ENCODE measurements around the gene GALNT13. TPM values are rescaled to one million over a fixed set of nuclear protein-coding genes. Genes with fewer than 3 reads are reported as not detected.
"Not testable (repeated sequence)": the region's sequence is repeated elsewhere in the genome, so short reads cannot be mapped to it uniquely, and the experiment has no call there.

The GALNT13 gene
- total RNA-seq, 6 experiments from 2014 or later = not detected

GRCh38 chr2:154455866-154456265, 584.1 kb downstream of the GALNT13 start:
- Mint-ChIP-seq H3K9me3 (no peaks in the 10 kb centered on the region), H3K27ac (peak overlapping the region; percentile 22; the same call in 1 of the 2 replicates), H3K27me3 (ENCODE audit: insufficient read depth) (no peaks in the 10 kb centered on the region), H3K4me1 (ENCODE audit: low read depth) (peaks cover 25% of the 10 kb centered on the region; the same call in 1 of the 2 replicates), H3K36me3 (ENCODE audit: low read depth) (no peaks in the 10 kb centered on the region), H3K4me3 (peak overlapping the region; percentile 91)
- no peak for TF ChIP-seq CTCF (IDR thresholded peaks at IDR 0.05)
- no peak for DNase-seq

GRCh38 chr2:154457286-154457685, 585.6 kb downstream of the GALNT13 start:
- H3K36me3 Mint-ChIP-seq (ENCODE audit: low read depth) = no peaks in the 10 kb centered on the region

GRCh38 chr2:154459286-154459685, 587.6 kb downstream of the GALNT13 start:
- H3K9me3 Mint-ChIP-seq = no peaks in the 10 kb centered on the region
- H3K36me3 Mint-ChIP-seq (ENCODE audit: low read depth) = no peaks in the 10 kb centered on the region
- no peak for DNase-seq
- no peak overlapping the region for H3K27ac Mint-ChIP-seq
- peaks cover 25% of the 10 kb centered on the region; the same call in 1 of the 2 replicates for H3K4me1 Mint-ChIP-seq (ENCODE audit: low read depth)
- H3K4me3 Mint-ChIP-seq = no peak overlapping the region
- H3K27me3 Mint-ChIP-seq (ENCODE audit: insufficient read depth) = no peaks in the 10 kb centered on the region
- no peak for TF ChIP-seq CTCF (IDR thresholded peaks at IDR 0.05)

More at GRCh38 chr2:154457286-154457685, 585.6 kb downstream of the GALNT13 start:
- no peak for TF ChIP-seq CTCF (IDR thresholded peaks at IDR 0.05)
- Mint-ChIP-seq H3K27me3 (ENCODE audit: insufficient read depth) (no peaks in the 10 kb centered on the region), H3K4me1 (ENCODE audit: low read depth) (peaks cover 25% of the 10 kb centered on the region; the same call in 1 of the 2 replicates), H3K27ac (no peak overlapping the region), H3K9me3 (no peaks in the 10 kb centered on the region), H3K4me3 (peak overlapping the region; percentile 80)
- DNase-seq = no peak

DNA sequence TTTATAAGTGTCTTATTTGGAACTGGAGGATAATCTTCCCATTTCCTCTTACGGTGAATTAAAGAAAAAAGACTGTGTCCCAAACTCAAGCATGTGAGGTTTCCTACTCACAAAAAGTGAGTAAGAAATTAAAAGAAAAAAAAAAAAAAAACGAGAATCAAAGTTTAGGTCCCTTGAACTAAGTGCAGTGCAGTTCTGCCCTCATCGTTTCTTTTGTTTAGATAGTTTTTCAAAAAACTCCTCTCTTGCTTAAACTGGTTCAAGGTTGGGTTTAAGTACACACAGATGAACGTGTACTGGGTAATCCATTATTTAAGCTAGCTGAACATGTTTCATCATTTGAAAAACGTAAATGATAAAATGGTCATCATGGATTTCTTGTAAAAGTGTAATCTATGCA, 590.9 kb downstream of the GALNT13 start:
- Mint-ChIP-seq H3K27me3 (ENCODE audit: insufficient read depth) (no peaks in the 10 kb centered on the region), H3K9me3 (peaks cover 4% of the 10 kb centered on the region; the same call in 1 of the 2 replicates), H3K27ac (no peak overlapping the region), H3K36me3 (ENCODE audit: low read depth) (no peaks in the 10 kb centered on the region), H3K4me1 (ENCODE audit: low read depth) (no peaks in the 10 kb centered on the region), H3K4me3 (no peak overlapping the region)
- DNase-seq = no peak
- no peak for TF ChIP-seq CTCF (IDR thresholded peaks at IDR 0.05)

DNA sequence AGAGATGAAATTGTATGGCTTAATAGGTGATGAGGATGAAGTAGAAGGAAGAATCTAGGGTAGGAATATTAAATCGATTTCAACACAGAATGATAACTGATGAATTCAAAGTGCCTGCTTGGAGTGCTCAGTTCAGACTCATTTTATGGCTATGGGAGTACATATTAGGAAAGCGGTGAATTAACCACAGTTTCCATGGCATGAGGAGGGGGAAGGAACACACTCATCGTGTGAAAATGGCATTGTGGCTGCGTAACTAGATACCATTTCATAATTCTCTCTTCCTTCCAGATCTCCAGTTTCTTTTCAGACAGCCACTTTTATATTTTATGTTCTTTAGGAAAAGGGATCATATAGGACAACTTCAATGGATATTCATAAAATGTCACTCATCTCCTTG, 594.5 kb downstream of the GALNT13 start:
- no peaks in the 10 kb centered on the region for H3K36me3 Mint-ChIP-seq (ENCODE audit: low read depth)
- TF ChIP-seq CTCF (IDR thresholded peaks at IDR 0.05) = no peak
- H3K4me1 Mint-ChIP-seq (ENCODE audit: low read depth) = no peaks in the 10 kb centered on the region
- no peak for DNase-seq
- H3K4me3 Mint-ChIP-seq = no peak overlapping the region
- no peaks in the 10 kb centered on the region for H3K27me3 Mint-ChIP-seq (ENCODE audit: insufficient read depth)
- H3K9me3 Mint-ChIP-seq = peaks cover 12% of the 10 kb centered on the region; the same call in 1 of the 2 replicates
- H3K27ac Mint-ChIP-seq = no peak overlapping the region

DNA sequence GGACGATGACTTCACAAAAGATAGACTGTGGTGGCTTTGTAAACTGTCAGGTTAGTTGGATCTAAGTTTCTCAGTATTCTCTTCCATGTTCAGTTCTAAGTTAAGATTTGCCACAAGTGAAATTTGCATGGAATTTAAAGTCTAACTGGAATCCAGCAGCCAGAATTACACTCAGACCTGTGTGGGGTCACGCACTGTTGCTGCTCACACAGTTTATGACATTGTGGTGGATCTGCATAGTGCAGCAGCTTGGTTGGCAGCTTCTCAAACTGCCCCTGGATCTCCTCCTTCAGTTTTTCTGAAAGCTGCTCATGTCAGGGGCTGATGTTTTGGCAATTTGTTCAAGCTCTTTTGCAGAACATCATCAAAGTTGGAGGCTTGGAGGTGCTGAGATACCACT, 598.7 kb downstream of the GALNT13 start:
- Mint-ChIP-seq H3K4me1 (ENCODE audit: low read depth) (no peaks in the 10 kb centered on the region), H3K36me3 (ENCODE audit: low read depth) (no peaks in the 10 kb centered on the region), H3K9me3 (peaks cover 19% of the 10 kb centered on the region), H3K27ac (no peak overlapping the region), H3K27me3 (ENCODE audit: insufficient read depth) (no peaks in the 10 kb centered on the region), H3K4me3 (no peak overlapping the region)
- TF ChIP-seq CTCF (IDR thresholded peaks at IDR 0.05) = no peak
- no peak for DNase-seq

DNA sequence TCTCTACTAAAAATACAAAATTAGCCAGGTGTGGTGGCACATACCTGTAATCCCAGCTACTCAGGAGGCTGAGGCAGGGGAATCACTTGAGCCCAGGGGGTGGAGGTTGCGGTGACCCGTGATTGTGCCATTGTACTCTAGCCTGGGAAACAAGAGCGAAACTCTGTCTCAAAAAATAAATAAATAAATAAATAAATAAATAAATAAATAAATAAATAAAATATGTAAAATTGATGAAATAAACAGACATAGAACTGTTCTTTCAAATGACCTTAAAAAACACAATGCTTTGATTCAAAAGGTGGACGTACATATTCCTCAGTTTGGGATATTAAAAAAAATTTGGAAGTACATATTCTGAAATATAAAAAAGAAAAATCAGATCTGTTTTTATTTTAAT, 599.8 kb downstream of the GALNT13 start:
- H3K27me3 Mint-ChIP-seq (ENCODE audit: insufficient read depth); H3K4me3 Mint-ChIP-seq; H3K27ac Mint-ChIP-seq; DNase-seq; H3K4me1 Mint-ChIP-seq (ENCODE audit: low read depth); H3K36me3 Mint-ChIP-seq (ENCODE audit: low read depth): not testable (repeated sequence)
- peaks cover 20% of the 10 kb centered on the region for H3K9me3 Mint-ChIP-seq
